ENCODE results near the gene CASK.

DNA sequence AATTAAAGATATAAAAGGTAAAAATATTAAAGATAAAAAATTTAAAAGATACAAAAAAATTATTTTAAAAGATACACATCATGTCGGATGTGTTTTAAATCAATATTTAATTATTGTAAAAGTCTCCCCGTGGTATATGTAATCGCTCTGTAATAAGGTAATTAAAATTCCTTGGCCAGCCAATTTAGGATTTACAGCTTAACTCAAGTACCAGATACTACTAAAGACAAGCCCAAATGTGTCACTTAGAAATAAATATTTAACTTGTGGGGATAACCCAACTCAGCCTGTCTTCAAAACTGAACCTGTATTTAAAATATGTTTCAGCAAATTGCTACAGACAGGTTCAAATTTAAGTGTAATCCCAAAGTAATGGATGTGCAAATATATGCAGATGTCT, 143.4 kb downstream of the CASK start:
- no peak for TF ChIP-seq NFE2L1 (CRISPR knock-in tag; IDR thresholded peaks at IDR 0.05)
- no peak for TF ChIP-seq ZNF317 (CRISPR knock-in tag; IDR thresholded peaks at IDR 0.05; ENCODE audit: borderline replicate concordance, low read depth)
- TF ChIP-seq CTCF (IDR thresholded peaks at IDR 0.05): no peak

Data from WTC11 (cell line).